ENCODE measurements around the gene MSH5.

Gene MSH5

DNA sequence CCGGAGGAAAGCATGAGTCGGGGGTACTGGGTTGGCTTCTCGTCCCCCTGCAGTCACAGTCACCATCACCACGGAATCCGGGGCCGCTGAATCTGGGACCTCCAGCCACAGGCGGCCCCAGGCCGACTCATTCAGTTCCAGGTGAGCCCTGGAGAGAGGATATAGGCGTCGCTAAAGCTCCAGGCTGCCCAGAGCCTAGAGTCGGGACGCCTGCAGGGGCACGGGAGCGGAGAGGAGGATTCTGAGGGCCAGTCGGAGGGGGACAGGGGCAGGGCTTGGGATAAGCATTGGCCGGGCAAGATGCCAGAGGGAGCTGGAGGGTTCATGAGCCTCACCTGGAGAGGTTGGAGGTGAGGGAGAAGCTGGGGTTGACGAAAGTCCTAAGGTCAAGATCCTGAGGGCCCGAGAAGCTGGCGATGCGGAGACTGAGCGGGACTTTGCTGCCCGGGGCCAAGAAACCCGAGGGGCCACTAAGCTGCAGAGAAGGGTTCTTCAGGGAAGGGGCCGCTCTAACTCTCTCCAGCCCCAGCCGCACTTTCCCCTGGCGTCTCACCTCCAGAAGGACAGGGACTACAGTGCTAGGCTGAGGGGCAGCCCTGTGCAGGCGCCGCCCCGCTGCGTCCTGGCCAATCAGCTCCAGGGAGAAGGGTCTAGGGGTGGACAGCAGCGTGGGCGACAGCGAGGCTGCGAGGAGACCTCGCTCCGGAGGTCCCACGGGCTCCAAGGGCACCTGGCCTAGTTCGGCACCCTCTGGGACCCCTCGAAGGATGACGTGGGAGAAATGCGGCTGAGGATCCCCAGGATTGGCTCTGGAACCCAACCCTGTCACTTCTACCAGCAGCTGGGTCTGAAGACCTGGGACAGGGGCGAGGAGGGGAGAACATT is 26.3 kb downstream of the MSH5 start:
- Histone ChIP-seq H3K4me1 (ENCODE audit: low read depth, poor library complexity, severe bottlenecking) (peaks cover 20% of the 10 kb centered on the region), H3K9ac (no peak overlapping the region), H3K4me3 (IDR thresholded peaks at IDR 0.05; ENCODE audit: insufficient read depth, low read depth, low read length) (no peak overlapping the region), H4K20me1 (ENCODE audit: insufficient read depth) (no peaks in the 10 kb centered on the region), H3K27ac (no peak overlapping the region), H3K27me3 (ENCODE audit: insufficient read depth, low read depth) (no peaks in the 10 kb centered on the region), H3K4me2 (no peak overlapping the region), H2AFZ (ENCODE audit: low read depth) (no peak overlapping the region), H3K36me3 (ENCODE audit: insufficient read depth) (no peaks in the 10 kb centered on the region), H3K79me2 (ENCODE audit: insufficient read depth, low read depth) (no peaks in the 10 kb centered on the region)
- TF ChIP-seq, protein P1, sequence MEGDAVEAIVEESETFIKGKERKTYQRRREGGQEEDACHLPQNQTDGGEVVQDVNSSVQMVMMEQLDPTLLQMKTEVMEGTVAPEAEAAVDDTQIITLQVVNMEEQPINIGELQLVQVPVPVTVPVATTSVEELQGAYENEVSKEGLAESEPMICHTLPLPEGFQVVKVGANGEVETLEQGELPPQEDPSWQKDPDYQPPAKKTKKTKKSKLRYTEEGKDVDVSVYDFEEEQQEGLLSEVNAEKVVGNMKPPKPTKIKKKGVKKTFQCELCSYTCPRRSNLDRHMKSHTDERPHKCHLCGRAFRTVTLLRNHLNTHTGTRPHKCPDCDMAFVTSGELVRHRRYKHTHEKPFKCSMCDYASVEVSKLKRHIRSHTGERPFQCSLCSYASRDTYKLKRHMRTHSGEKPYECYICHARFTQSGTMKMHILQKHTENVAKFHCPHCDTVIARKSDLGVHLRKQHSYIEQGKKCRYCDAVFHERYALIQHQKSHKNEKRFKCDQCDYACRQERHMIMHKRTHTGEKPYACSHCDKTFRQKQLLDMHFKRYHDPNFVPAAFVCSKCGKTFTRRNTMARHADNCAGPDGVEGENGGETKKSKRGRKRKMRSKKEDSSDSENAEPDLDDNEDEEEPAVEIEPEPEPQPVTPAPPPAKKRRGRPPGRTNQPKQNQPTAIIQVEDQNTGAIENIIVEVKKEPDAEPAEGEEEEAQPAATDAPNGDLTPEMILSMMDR (conservative IDR thresholded peaks at IDR 0.05; ENCODE audit: low read depth, low read length): no peak

GRCh38 chr6:31767096-31767645 is 27.4 kb downstream of the MSH5 start:
- H3K79me2 ChIP-seq (ENCODE audit: insufficient read depth, low read depth): no peaks in the 10 kb centered on the region
- TF ChIP-seq, protein P1 (conservative IDR thresholded peaks at IDR 0.05; ENCODE audit: low read depth, low read length): no peak

DNA sequence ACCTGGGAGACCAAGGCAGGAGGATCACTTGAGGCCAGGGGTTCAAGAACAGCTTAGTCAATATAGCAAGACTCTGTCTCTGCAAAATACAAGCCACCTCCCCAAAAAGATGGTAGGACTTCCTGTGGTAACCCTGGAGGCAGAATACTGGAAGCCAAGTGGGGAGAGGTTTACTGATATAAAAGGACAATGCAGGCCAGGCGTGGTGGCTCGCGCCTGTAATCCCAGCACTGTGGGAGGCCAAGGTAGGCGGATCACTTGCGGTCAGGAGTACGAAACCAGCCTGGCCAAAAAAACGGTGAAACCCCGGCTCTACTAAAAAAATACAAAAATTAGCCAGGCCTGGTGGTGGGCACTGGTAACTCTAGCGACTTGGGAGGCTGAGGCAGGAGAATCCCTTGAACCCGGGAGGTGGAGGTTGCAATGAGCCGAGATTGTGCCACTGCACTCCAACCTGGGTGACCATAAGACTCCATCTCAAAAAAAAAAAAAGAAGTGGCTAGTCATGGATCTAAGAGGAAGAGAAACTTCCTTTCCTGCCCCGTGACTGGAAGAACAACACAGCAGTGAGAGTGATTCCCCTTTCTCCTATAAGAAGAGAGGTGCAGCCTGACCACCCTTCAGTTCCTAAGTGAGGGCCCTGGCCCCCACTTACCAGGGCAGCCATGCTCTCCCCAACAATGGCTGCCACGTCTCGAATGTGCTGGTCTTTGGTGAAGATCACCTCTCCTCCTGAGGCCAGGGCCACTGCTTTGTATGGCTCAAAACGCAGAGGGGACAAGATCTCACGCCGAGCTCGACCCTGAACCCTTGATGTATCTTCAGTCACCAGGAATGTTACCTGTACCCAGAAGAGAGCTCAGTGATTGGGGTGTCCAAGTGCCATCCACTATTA is 28.8 kb downstream of the MSH5 start:
- no peaks in the 10 kb centered on the region for H3K79me2 ChIP-seq (ENCODE audit: insufficient read depth, low read depth)
- TF ChIP-seq, protein P1 (conservative IDR thresholded peaks at IDR 0.05; ENCODE audit: low read depth, low read length): no peak
- H3K27ac ChIP-seq: no peak overlapping the region
- H3K36me3 ChIP-seq (ENCODE audit: insufficient read depth): no peaks in the 10 kb centered on the region
- H4K20me1 ChIP-seq (ENCODE audit: insufficient read depth): no peaks in the 10 kb centered on the region
- H2AFZ ChIP-seq (ENCODE audit: low read depth): no peak overlapping the region
- no peak overlapping the region for H3K9ac ChIP-seq
- H3K4me2 ChIP-seq: no peak overlapping the region
- peaks cover 20% of the 10 kb centered on the region for H3K4me1 ChIP-seq (ENCODE audit: low read depth, poor library complexity, severe bottlenecking)
- H3K4me3 ChIP-seq (IDR thresholded peaks at IDR 0.05; ENCODE audit: insufficient read depth, low read depth, low read length): no peak overlapping the region
- no peaks in the 10 kb centered on the region for H3K27me3 ChIP-seq (ENCODE audit: insufficient read depth, low read depth)

More at GRCh38 chr6:31767096-31767645, 27.4 kb downstream of the MSH5 start:
- Histone ChIP-seq H3K4me3 (IDR thresholded peaks at IDR 0.05; ENCODE audit: insufficient read depth, low read depth, low read length) (no peak overlapping the region), H4K20me1 (ENCODE audit: insufficient read depth) (no peaks in the 10 kb centered on the region), H3K27me3 (ENCODE audit: insufficient read depth, low read depth) (no peaks in the 10 kb centered on the region), H3K27ac (no peak overlapping the region), H2AFZ (ENCODE audit: low read depth) (no peak overlapping the region), H3K9ac (no peak overlapping the region), H3K36me3 (ENCODE audit: insufficient read depth) (no peaks in the 10 kb centered on the region), H3K4me2 (no peak overlapping the region), H3K4me1 (ENCODE audit: low read depth, poor library complexity, severe bottlenecking) (peaks cover 21% of the 10 kb centered on the region)

DNA sequence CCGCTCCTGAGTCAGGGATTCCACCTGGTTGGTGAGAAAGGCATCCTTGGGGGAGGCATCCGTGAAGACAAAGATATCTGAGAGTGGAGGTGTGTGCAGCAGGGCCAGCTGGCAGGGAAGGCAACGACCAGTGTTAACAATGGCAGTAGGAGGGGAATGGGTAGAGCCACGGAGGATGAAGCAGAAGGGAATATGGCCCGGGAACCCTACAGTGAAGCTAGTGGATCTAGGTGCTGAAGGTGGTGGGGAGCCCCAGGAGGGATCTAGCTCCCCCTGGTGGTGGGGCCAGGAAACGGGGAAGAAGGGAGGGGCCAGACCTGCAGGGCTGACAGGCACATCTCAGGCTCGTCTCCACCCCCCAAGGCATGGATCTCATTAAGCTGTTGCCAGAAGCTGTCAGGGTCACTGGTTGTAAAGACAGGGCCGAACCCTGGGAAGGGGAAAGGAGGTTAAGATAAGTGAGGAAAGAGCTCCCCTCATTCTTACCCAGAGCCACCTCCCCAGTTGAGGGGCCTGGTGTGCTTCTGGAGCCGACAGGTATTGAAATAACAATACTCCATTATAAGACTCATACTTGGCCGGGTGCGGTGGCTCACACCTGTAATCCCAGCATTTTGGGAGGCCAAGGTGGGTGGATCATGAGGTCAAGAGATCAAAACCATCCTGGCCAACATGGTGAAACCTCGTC is 30.0 kb downstream of the MSH5 start:
- Histone ChIP-seq H3K79me2 (ENCODE audit: insufficient read depth, low read depth) (no peaks in the 10 kb centered on the region), H3K4me1 (ENCODE audit: low read depth, poor library complexity, severe bottlenecking) (peaks cover 7% of the 10 kb centered on the region)
- TF ChIP-seq, protein P1 (conservative IDR thresholded peaks at IDR 0.05; ENCODE audit: low read depth, low read length): peak; percentile 85

More for the DNA sequence above, 30.0 kb downstream of the MSH5 start:
- Histone ChIP-seq H2AFZ (ENCODE audit: low read depth) (no peak overlapping the region), H3K27ac (no peak overlapping the region), H3K27me3 (ENCODE audit: insufficient read depth, low read depth) (no peaks in the 10 kb centered on the region), H3K9ac (no peak overlapping the region), H3K4me2 (no peak overlapping the region), H4K20me1 (ENCODE audit: insufficient read depth) (no peaks in the 10 kb centered on the region), H3K36me3 (ENCODE audit: insufficient read depth) (no peaks in the 10 kb centered on the region), H3K4me3 (IDR thresholded peaks at IDR 0.05; ENCODE audit: insufficient read depth, low read depth, low read length) (no peak overlapping the region)
